Choroid plexus epithelial cell (primary cell): ENCODE measurements around the gene HNRNPM.

ENCODE experiments used
- DNase-seq: peaks from one replicate; pipeline ENCODE4 v3.0.0-alpha.2; 2010; ENCODE audit warnings: low read depth
- H3K4me3 ChIP-seq: 2 replicates; pipeline ENCODE4 v1.5.1; 2011; ENCODE audit warnings: low read depth, mild to moderate bottlenecking, control low read depth, low read length, moderate library complexity
- CTCF ChIP-seq: conservative IDR thresholded peaks from 2 replicates; pipeline ENCODE4 v1.5.1; 2011; ENCODE audit warnings: low read depth, mild to moderate bottlenecking, control low read depth, inconsistent platforms, low read length, moderate library complexity

HNRNPM gene

DNA sequence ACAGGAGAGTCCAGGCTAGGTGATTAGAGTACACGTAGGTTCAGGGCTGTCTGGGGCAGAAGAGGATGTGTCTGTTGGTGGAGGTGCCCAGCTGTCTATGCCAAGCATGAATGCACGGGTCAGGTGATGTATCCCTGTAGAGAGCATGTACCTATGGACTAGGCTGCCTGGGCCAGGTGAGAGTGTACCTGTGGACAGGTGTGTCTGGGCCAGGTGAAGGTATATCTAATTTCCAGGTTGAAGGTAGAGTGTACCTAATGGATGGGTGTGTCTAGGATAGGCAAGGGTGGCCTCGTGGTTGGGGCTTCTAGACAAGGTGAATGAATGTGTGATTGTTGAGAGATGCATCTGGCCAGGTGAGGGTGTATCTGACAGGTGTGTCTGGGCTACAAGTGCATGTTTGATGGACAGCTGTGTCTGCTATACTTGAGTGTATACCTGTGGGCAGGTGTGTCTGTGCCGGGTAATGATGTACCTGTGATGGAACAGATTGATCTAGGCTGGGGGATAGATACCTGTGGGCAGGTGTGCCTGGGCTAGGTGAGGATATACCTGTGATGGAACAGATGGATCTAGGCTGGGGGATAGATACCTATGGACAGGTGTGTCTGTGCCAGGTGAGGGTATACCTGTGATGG, 84.7 kb downstream of the HNRNPM start:
- no peak for TF ChIP-seq CTCF
- DNase-seq: no peak
- no peak overlapping the region for H3K4me3 ChIP-seq

- no peak overlapping the region for H3K4me3 ChIP-seq
- DNase-seq: no peak
- TF ChIP-seq CTCF: no peak
Observed at GRCh38 chr19:8530061-8530679, 85.4 kb downstream of the HNRNPM start.

DNA sequence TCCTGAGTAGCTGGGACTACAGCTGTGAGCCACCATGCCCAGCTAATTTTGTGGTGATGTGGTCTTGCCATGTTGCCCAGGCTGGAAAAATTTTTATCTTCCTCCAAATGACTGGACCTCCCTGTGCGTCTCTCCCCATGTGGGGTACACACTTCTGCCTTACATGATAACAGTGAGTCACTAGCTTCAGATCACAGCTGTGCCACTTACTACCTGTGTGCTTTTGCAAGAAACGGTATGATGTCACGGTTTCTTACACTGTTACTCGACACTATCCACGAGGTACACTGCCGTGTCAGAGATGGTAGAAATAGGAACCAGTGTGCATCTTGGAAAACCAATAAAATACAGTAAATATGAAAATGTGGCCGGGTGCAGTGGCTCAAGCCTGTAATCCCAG, 86.7 kb downstream of the HNRNPM start:
- no peak overlapping the region for H3K4me3 ChIP-seq
- DNase-seq: no peak
- TF ChIP-seq CTCF: no peak

DNA sequence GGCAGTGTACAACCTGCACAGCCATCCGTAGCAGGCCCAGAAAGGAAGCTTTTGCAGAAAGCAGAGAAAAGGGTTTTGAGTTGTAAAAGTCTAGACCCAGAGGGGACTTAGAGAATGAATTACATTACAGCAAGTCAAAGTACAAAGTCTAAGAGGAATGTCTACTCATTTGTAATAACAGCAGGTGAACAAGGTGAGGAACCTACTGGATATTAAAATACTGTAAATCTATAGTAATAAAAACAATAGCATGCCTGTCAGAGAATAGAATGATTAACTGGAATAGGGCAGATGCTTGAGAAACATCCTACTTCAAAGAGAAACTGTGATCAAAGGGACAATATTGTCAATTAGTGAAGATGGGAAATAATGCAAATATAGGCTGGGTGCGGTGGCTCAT, 87.5 kb downstream of the HNRNPM start:
- no peak for DNase-seq
- H3K4me3 ChIP-seq: no peak overlapping the region
- no peak for TF ChIP-seq CTCF

DNA sequence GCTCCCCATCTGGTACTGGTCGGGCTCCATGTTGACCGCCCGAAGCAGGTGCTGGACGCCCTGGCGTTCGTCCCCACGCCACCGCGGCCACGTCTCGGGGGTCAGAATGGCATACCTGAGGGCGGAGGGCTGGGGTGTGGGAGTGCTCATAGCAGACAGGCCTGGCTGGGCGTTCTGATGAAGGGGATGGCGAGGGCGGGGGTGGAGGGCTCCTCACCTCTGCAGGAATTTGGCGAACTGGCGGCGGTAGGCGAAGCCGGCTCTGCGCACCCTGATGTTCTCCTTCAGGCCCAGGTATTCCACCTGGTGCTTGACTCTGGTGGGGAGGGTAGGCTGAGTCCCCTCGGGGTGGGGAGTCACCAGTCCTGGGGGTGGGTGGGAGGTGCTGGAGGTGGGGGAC, 91.5 kb downstream of the HNRNPM start:
- H3K4me3 ChIP-seq: no peak overlapping the region
- TF ChIP-seq CTCF: no peak
- no peak for DNase-seq

- DNase-seq: no peak
- no peak overlapping the region for H3K4me3 ChIP-seq
- no peak for TF ChIP-seq CTCF
Observed at GRCh38 chr19:8537099-8537498, 92.3 kb downstream of the HNRNPM start.
